Vagina (tissue), 2 donors: ENCODE results near the gene ELF3. TPM values are rescaled to one million over a fixed set of nuclear protein-coding genes. Genes with fewer than 3 reads are reported as not detected.

Experiments
- DNase-seq, 2 donors: peaks; one replicate each; pipeline ENCODE4 v3.0.0-alpha.2; 2017; ENCODE audit errors: extremely low spot score in 2 of 2
- H3K27ac ChIP-seq: fragments of 200-600 bp; sonication (generic); one replicate; pipeline ENCODE4 v1.5.1; 2019
- H3K27me3 ChIP-seq: fragments of 200-600 bp; sonication (generic); one replicate; pipeline ENCODE4 v1.5.1; 2019
- H3K36me3 ChIP-seq, 2 donors: fragments of 200-600 bp; sonication (generic); one replicate each; pipeline ENCODE4 v1.5.1; 2017 to 2019
- H3K4me1 ChIP-seq: fragments of 200-600 bp; sonication (generic); one replicate; pipeline ENCODE4 v1.5.1; 2019
- H3K4me3 ChIP-seq, 2 donors: fragments of 200-600 bp; sonication (generic); 1 replicate in 1 of 2; 2 replicates in 1 of 2; pipeline ENCODE4 v1.5.1; 2016 to 2019
- H3K9me3 ChIP-seq: fragments of 200-600 bp; sonication (generic); one replicate; pipeline ENCODE4 v1.5.1; 2019
- POLR2A ChIP-seq, 2 donors: fragments of 450-650 bp; IDR thresholded peaks; one replicate each; pipeline ENCODE4 v1.6.1; 2017; ENCODE audit warnings: antibody characterized with exemption in 2 of 2, mild to moderate bottlenecking in 2 of 2, moderate library complexity in 2 of 2
- POLR2AphosphoS5 ChIP-seq, 2 donors: sonication (generic); formaldehyde crosslinking; IDR thresholded peaks; one replicate each; pipeline ENCODE4 v1.9.0; 2017; ENCODE audit warnings: antibody characterized with exemption in 2 of 2, mild to moderate bottlenecking in 2 of 2, low read depth in 1 of 2; ENCODE audit not compliant: insufficient read depth in 1 of 2
- intact Hi-C: fragments of 100-400 bp; cut with DNase I; formaldehyde crosslinking; loops from one replicate; pipeline ENCODE4 v1.15.1; 2023
- total RNA-seq: library from RNA; depleted of rRNA; stranded (reverse); fragments of >200 nt; gene quantifications from one replicate; pipeline ENCODE4 v1.2.3, GENCODE V29; 2016
- TF ChIP-seq, protein P1 (sequence below), 3 experiments: fragments of 450-650 bp in 2 of 3; fragments of 200-600 bp in 1 of 3; sonication (generic) in 1 of 3; IDR thresholded peaks; one replicate each; pipeline ENCODE4 v1.5.1; 2017 to 2019; ENCODE audit warnings: antibody characterized with exemption in 3 of 3, mild to moderate bottlenecking in 2 of 3, moderate library complexity in 2 of 3

Gene ELF3
- total RNA-seq, 1 donor from 2014 or later: 287 TPM

- Histone ChIP-seq H3K36me3 (no peaks in the 10 kb centered on the region), H3K27ac (no peak overlapping the region), H3K9me3 (no peaks in the 10 kb centered on the region), H3K4me3 (peak overlapping the region in 1 of 2 donors; percentile 4), H3K4me1 (peaks cover 26% of the 10 kb centered on the region), H3K27me3 (no peaks in the 10 kb centered on the region)
- intact Hi-C loops: loop anchor here (5.0 kb wide), 1 partner anchor 119 kb away; no protein-coding TSS in a partner anchor
- DNase-seq: no peak
- no peak for TF ChIP-seq POLR2AphosphoS5 (IDR thresholded peaks at IDR 0.05; ENCODE audit: insufficient read depth in 1 of 2, low read depth in 1 of 2)
- no peak for TF ChIP-seq POLR2A (IDR thresholded peaks at IDR 0.05)
- TF ChIP-seq, protein P1, sequence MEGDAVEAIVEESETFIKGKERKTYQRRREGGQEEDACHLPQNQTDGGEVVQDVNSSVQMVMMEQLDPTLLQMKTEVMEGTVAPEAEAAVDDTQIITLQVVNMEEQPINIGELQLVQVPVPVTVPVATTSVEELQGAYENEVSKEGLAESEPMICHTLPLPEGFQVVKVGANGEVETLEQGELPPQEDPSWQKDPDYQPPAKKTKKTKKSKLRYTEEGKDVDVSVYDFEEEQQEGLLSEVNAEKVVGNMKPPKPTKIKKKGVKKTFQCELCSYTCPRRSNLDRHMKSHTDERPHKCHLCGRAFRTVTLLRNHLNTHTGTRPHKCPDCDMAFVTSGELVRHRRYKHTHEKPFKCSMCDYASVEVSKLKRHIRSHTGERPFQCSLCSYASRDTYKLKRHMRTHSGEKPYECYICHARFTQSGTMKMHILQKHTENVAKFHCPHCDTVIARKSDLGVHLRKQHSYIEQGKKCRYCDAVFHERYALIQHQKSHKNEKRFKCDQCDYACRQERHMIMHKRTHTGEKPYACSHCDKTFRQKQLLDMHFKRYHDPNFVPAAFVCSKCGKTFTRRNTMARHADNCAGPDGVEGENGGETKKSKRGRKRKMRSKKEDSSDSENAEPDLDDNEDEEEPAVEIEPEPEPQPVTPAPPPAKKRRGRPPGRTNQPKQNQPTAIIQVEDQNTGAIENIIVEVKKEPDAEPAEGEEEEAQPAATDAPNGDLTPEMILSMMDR (IDR thresholded peaks at IDR 0.05): no peak
These were observed 3.2 kb downstream of the ELF3 start for GRCh38 chr1:202013603-202014002.

DNA sequence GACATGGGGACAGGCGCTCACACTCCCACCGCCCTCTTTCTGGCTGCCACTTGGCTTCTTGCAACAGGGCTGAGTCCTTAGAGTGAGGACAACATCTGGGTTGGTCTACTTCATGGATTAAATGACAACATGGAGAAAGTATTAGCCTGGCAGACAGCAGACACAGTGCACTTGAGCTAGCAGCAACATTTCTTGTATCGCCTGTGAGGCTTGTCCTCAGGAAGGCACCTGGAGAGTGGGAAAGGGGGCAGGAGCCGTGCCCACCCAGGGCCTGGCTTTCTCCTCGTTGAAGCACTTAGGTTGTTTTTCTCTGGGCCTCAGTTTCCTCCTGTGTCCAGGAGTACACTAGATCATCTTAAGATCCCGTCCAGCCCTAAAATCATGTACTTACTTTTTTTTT, 3.7 kb downstream of the ELF3 start:
- no peak overlapping the region for H3K27ac ChIP-seq
- H3K4me3 ChIP-seq: peak overlapping the region in 1 of 2 donors; percentile 4
- no peaks in the 10 kb centered on the region for H3K9me3 ChIP-seq
- no peaks in the 10 kb centered on the region for H3K36me3 ChIP-seq
- no peaks in the 10 kb centered on the region for H3K27me3 ChIP-seq
- intact Hi-C loops: loop anchor here (5.0 kb wide), 1 partner anchor 118 kb away; no protein-coding TSS in a partner anchor
- no peak for DNase-seq
- H3K4me1 ChIP-seq: peaks cover 26% of the 10 kb centered on the region
- TF ChIP-seq, protein P1 (IDR thresholded peaks at IDR 0.05): no peak
- TF ChIP-seq POLR2AphosphoS5 (IDR thresholded peaks at IDR 0.05; ENCODE audit: insufficient read depth in 1 of 2, low read depth in 1 of 2) (no peak), POLR2A (IDR thresholded peaks at IDR 0.05) (no peak)

DNA sequence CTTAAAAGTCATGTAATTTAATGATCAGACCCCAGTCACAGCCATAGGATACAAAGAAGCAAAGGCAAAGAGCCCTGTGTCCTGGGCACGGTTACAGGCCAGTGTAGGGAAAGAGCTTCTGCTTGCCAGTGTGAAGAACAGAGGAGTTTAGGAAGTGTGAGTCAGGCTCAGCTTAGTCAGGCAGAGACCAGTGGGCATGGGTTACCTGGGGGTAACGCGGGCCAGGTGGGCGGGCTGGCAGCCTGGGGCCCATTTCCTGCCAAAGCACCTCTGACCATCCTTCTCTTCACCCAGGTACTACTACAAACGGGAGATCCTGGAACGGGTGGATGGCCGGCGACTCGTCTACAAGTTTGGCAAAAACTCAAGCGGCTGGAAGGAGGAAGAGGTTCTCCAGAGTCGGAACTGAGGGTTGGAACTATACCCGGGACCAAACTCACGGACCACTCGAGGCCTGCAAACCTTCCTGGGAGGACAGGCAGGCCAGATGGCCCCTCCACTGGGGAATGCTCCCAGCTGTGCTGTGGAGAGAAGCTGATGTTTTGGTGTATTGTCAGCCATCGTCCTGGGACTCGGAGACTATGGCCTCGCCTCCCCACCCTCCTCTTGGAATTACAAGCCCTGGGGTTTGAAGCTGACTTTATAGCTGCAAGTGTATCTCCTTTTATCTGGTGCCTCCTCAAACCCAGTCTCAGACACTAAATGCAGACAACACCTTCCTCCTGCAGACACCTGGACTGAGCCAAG, 4.7 kb downstream of the ELF3 start:
- intact Hi-C loops: loop anchor here (5.0 kb wide), 1 partner anchor 117 kb away; no protein-coding TSS in a partner anchor
- TF ChIP-seq POLR2AphosphoS5 (IDR thresholded peaks at IDR 0.05; ENCODE audit: insufficient read depth in 1 of 2, low read depth in 1 of 2) (no peak), POLR2A (IDR thresholded peaks at IDR 0.05) (no peak)
- TF ChIP-seq, protein P1 (IDR thresholded peaks at IDR 0.05): no peak
- no peak for DNase-seq
- Histone ChIP-seq H3K36me3 (no peaks in the 10 kb centered on the region), H3K4me1 (peaks cover 21% of the 10 kb centered on the region), H3K27me3 (no peaks in the 10 kb centered on the region), H3K4me3 (no peak overlapping the region), H3K27ac (no peak overlapping the region), H3K9me3 (no peaks in the 10 kb centered on the region)

DNA sequence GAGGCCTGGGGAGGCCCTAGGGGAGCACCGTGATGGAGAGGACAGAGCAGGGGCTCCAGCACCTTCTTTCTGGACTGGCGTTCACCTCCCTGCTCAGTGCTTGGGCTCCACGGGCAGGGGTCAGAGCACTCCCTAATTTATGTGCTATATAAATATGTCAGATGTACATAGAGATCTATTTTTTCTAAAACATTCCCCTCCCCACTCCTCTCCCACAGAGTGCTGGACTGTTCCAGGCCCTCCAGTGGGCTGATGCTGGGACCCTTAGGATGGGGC, 5.2 kb downstream of the ELF3 start:
- Histone ChIP-seq H3K27me3 (no peaks in the 10 kb centered on the region), H3K9me3 (no peaks in the 10 kb centered on the region), H3K4me1 (peaks cover 16% of the 10 kb centered on the region), H3K27ac (no peak overlapping the region), H3K36me3 (no peaks in the 10 kb centered on the region), H3K4me3 (no peak overlapping the region)
- no peak for TF ChIP-seq POLR2A (IDR thresholded peaks at IDR 0.05)
- TF ChIP-seq, protein P1 (IDR thresholded peaks at IDR 0.05): no peak
- no peak for TF ChIP-seq POLR2AphosphoS5 (IDR thresholded peaks at IDR 0.05; ENCODE audit: insufficient read depth in 1 of 2, low read depth in 1 of 2)
- DNase-seq: no peak
- intact Hi-C loops: no loop called here
